ENCODE results near the gene DCP1B. TPM values are rescaled to one million over a fixed set of nuclear protein-coding genes. Genes with fewer than 3 reads are reported as not detected.

Gene DCP1B
- total RNA-seq, 2 donors from 2014 or later = 9.6 to 10.8 TPM

- H3K4me1 ChIP-seq = peaks cover 4% of the 10 kb centered on the region
- H3K36me3 ChIP-seq = no peaks in the 10 kb centered on the region
- intact Hi-C loops (cut with DNase I) = loop anchor here (5.0 kb wide), 1 partner anchor 280 kb away; no protein-coding TSS in a partner anchor
- peak overlapping the region; percentile 36 for H3K9ac ChIP-seq (ENCODE audit: low read depth in 2 of 2, low read length in 2 of 2)
- DNase-seq = peak; percentile 32
- H3K27ac ChIP-seq = peak overlapping the region; percentile 86
- H3K4me3 ChIP-seq = no peak overlapping the region
- TF ChIP-seq CTCF (IDR thresholded peaks at IDR 0.05) = no peak
- H3K27me3 ChIP-seq = no peaks in the 10 kb centered on the region
- no peaks in the 10 kb centered on the region for H3K9me3 ChIP-seq
Observed at GRCh38 chr12:1937481-1938224, 66.6 kb downstream of the DCP1B start.

DNA sequence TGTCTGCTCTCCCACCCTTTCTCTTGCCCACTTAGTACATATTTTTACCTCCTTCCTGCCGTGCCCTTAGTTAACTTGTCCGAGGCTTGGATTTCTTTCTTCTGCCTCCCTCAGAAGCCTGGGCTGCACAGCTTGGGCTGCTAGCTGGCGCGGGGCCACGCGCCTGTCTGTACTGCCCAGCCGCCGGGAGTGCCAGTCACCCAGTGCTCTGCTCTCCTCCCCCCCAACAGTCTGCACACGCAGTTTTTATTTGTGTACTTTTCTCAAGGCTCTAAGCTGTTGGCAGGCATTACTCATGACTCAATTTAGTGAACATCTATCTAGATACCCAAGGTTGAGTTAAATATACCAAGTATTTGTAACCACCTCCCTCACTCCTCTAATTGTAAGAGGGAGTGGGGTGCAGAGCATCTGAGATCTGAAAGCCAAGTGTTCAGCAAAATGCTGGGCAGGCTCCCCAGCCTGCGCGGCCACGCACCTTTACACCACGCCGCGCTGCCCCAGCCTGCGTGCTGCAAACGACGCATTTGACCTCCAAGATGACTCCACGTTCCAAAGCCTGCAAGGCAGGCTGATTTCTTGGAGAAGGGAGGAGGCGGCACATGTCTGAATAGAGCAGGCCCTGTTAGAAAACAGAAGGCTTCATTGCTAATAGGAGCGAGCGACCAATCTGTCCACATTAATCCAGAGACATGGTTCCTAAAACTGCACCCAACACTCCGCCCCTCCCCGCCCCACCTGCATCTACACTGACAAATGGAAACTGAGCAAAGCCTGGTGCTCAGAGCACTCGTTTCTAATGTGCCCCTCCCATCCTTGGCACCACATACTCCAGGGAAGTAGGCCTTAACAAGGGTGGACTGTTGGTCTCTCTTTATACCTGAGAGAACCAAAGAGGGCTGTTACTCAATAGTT is 67.6 kb downstream of the DCP1B start:
- intact Hi-C loops (cut with DNase I) = loop anchor here (5.0 kb wide), 1 partner anchor 279 kb away; no protein-coding TSS in a partner anchor
- Histone ChIP-seq H3K4me1 (peaks cover 4% of the 10 kb centered on the region), H3K27ac (peak overlapping the region; percentile 86), H3K9me3 (no peaks in the 10 kb centered on the region), H3K4me3 (no peak overlapping the region), H3K9ac (ENCODE audit: low read depth in 2 of 2, low read length in 2 of 2) (peak overlapping the region in 1 of 2 donors; percentile 73), H3K27me3 (no peaks in the 10 kb centered on the region), H3K36me3 (no peaks in the 10 kb centered on the region)
- DNase-seq = peak; percentile 87
- TF ChIP-seq CTCF (IDR thresholded peaks at IDR 0.05) = no peak

DNA sequence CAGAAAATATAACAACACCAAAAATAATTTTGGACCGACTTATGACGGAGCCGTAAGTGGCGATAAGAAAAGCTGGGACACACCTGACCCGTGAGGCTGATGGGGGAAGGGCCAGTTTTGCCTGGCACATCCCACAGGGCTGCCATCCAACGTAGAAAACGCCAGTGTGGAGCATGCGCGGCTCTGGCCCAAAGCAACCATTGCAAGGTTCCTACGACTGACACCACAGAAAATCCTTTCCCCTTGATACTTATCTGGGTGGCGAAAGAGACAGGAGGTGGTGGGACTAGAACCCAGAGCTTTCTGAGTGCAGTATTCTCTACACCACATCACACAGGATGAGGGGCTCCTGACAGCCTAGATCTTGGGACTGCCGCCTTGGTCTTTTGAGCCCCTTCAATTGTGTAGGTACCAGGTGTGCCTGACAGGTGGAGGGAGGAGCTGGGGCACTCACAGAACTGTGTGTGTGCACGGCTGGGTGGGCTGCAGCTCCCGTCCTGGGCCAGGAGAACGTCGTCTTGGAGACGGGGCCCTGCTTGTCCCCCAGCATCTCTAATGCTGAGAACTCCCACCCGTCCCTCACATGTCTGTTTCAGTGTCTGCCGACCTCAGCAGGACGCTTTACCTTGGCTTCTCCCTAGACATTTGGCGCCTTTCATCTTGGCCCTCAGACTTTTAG is 68.4 kb downstream of the DCP1B start:
- no peak for TF ChIP-seq CTCF (IDR thresholded peaks at IDR 0.05)
- no peak overlapping the region for H3K4me3 ChIP-seq
- peaks cover 4% of the 10 kb centered on the region for H3K4me1 ChIP-seq
- H3K9me3 ChIP-seq = no peaks in the 10 kb centered on the region
- no peaks in the 10 kb centered on the region for H3K36me3 ChIP-seq
- DNase-seq = peak; percentile 59
- intact Hi-C loops (cut with DNase I) = loop anchor here (5.0 kb wide), 1 partner anchor 279 kb away; no protein-coding TSS in a partner anchor
- H3K9ac ChIP-seq (ENCODE audit: low read depth in 2 of 2, low read length in 2 of 2) = peak overlapping the region in 1 of 2 donors; percentile 73
- H3K27me3 ChIP-seq = no peaks in the 10 kb centered on the region
- peak overlapping the region; percentile 86 for H3K27ac ChIP-seq

DNA sequence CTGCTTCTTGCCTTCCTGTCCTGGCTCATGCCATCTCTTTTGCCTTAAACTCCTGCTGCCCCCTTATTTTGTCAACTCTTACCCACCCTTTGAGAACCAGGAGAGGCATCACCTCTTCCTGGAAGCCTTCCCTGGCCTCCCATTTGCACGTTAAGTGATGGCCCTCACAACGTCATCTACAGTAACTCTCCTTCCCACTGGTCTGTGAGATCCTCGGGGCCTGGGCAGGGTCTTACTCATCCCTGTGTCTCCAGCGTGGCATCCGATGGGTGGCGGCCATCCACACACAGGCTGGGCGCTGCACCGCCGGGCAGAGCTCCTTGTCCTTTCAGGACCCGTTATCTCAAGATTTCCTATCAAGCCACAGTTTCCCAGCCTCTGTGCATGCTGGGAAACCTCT is 69.0 kb downstream of the DCP1B start:
- Histone ChIP-seq H3K4me1 (peaks cover 4% of the 10 kb centered on the region), H3K36me3 (no peaks in the 10 kb centered on the region), H3K27ac (no peak overlapping the region), H3K9me3 (no peaks in the 10 kb centered on the region), H3K9ac (ENCODE audit: low read depth in 2 of 2, low read length in 2 of 2) (peak overlapping the region in 1 of 2 donors; percentile 24), H3K4me3 (no peak overlapping the region), H3K27me3 (no peaks in the 10 kb centered on the region)
- no peak for TF ChIP-seq CTCF (IDR thresholded peaks at IDR 0.05)
- intact Hi-C loops (cut with DNase I) = loop anchor here (5.0 kb wide), 1 partner anchor 278 kb away; no protein-coding TSS in a partner anchor
- peak; percentile 16 for DNase-seq

DNA sequence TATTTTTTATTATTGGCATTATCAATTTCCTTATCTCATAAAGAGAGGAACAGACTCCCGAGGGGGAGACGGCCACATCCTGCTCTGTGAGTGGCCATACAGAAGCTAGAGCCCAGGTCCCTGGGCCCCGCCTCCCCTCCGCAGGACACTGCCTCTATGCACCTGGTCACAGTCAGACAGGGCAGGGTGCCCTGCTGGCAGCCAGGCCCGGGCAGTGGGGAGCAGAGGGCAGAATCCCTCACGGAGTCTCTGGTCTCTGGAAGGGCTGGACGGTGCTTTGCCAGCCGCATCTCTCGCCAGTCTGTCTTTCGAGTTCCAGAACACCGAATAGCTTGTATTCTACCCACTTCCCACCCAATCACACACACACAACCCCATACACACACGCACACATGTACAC is 69.4 kb downstream of the DCP1B start:
- peak; percentile 17 for DNase-seq
- no peak overlapping the region for H3K4me3 ChIP-seq
- intact Hi-C loops (cut with DNase I) = loop anchor here (5.0 kb wide), 2 partner anchors 278 to 288 kb away; no protein-coding TSS in a partner anchor

More for the DNA sequence above, 69.4 kb downstream of the DCP1B start:
- Histone ChIP-seq H3K27me3 (no peaks in the 10 kb centered on the region), H3K36me3 (no peaks in the 10 kb centered on the region), H3K9me3 (no peaks in the 10 kb centered on the region), H3K9ac (ENCODE audit: low read depth in 2 of 2, low read length in 2 of 2) (peak overlapping the region in 1 of 2 donors; percentile 24), H3K4me1 (peaks cover 4% of the 10 kb centered on the region), H3K27ac (no peak overlapping the region)
- TF ChIP-seq CTCF (IDR thresholded peaks at IDR 0.05) = no peak
